ENCODE results near the gene CLDN4.

CLDN4 gene

DNA sequence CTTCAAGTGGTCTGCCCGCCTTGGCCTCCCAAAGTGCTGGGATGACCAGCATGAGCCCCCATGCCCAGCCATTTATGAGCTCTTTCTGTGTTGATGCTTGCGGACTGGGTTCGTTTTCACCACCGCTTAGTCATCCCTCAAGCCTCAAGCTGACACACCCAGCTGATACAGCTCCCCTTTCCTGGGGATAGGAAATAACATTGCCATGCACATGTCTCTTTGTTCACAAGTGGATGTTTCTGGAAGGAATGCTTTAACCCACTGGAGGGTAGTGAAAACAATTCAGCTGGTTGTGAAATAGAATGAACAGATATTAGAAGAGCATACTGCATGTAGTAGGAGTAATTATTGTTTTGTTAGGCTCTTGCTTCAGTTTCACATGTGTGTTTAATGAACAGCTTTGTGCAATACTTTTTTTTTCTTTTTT, 20.0 kb downstream of the CLDN4 start:
- no peak overlapping the region for H3K4me3 ChIP-seq (ENCODE audit: low read length)
- H4K20me1 ChIP-seq (ENCODE audit: control insufficient read depth, insufficient read depth, low read depth, low read length), result no peaks in the 10 kb centered on the region
- H3F3A ChIP-seq (ENCODE audit: control insufficient read depth, insufficient read depth), result no peaks in the 10 kb centered on the region
- H3K9me3 ChIP-seq (ENCODE audit: control insufficient read depth, insufficient read depth, low read length), result peaks cover 7% of the 10 kb centered on the region; the same call in 1 of the 2 replicates
- peaks cover 25% of the 10 kb centered on the region for H3K27me3 ChIP-seq (ENCODE audit: control insufficient read depth, low read length)
- no peak overlapping the region for H3K27ac ChIP-seq (ENCODE audit: low read depth, low read length)
- H3K4me1 ChIP-seq (ENCODE audit: control insufficient read depth, low read length), result peaks cover 30% of the 10 kb centered on the region
- no peaks in the 10 kb centered on the region for H3K36me3 ChIP-seq (ENCODE audit: control insufficient read depth, low read length)
- no peaks in the 10 kb centered on the region for H3K9me2 ChIP-seq (replicated peaks; ENCODE audit: control insufficient read depth, low read length)
- TF ChIP-seq, protein P1, sequence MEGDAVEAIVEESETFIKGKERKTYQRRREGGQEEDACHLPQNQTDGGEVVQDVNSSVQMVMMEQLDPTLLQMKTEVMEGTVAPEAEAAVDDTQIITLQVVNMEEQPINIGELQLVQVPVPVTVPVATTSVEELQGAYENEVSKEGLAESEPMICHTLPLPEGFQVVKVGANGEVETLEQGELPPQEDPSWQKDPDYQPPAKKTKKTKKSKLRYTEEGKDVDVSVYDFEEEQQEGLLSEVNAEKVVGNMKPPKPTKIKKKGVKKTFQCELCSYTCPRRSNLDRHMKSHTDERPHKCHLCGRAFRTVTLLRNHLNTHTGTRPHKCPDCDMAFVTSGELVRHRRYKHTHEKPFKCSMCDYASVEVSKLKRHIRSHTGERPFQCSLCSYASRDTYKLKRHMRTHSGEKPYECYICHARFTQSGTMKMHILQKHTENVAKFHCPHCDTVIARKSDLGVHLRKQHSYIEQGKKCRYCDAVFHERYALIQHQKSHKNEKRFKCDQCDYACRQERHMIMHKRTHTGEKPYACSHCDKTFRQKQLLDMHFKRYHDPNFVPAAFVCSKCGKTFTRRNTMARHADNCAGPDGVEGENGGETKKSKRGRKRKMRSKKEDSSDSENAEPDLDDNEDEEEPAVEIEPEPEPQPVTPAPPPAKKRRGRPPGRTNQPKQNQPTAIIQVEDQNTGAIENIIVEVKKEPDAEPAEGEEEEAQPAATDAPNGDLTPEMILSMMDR (IDR thresholded peaks at IDR 0.05; ENCODE audit: low read depth, low read length, poor library complexity, severe bottlenecking), result no peak
- TF ChIP-seq EZH2phosphoT487 (IDR thresholded peaks at IDR 0.05; ENCODE audit: borderline replicate concordance, low read length), result no peak
- no peaks in the 10 kb centered on the region for H3K79me2 ChIP-seq (ENCODE audit: control insufficient read depth, low read length)
- H3K4me2 ChIP-seq (ENCODE audit: low read length), result no peak overlapping the region

DNA sequence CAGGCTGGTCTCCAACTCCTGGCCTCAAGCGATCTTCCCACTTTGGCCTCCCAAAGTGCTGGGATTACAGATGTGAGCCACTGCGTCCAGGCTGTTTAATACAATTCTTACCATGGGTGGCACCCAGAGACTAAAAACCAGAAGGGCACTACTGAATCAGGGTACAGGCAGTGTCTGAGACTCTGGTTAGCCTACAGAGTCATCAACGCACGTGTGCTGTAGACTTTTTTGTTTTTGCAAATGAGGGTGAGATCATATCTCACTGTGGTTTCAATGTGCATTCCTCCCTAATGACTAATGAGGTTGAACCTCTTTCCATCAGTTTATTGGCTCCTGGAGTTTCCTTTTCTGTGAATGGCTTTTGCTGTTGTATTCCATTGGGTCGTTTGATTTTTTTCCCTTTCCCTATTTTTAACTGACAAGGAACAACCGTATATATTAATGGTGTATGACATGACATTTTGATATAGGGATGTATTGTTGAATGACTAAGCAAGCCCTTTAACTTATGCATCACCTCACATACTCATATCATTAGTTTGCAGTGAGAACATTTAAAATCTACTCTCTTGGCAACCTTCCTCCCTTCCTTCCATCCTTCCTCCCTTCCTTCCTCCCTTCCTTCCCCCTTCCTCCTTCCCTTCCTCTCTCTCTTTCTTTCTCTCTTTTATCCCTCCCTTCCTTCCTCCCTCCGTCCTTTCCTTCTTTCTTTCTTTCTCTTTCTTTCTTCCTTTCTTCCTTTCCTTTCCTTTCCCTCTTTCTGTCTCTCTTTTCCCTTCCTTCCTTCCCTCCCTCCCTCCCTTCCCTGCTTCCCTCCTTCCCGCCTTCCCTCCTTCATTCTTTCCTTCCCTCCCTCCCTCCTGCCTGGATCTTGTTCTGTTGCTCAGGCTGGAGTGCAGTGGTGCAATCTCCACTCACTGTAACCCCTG, 20.9 kb downstream of the CLDN4 start:
- Histone ChIP-seq H3F3A (ENCODE audit: control insufficient read depth, insufficient read depth) (no peaks in the 10 kb centered on the region), H3K9me3 (ENCODE audit: control insufficient read depth, insufficient read depth, low read length) (peaks cover 7% of the 10 kb centered on the region; the same call in 1 of the 2 replicates), H4K20me1 (ENCODE audit: control insufficient read depth, insufficient read depth, low read depth, low read length) (no peaks in the 10 kb centered on the region), H3K4me1 (ENCODE audit: control insufficient read depth, low read length) (peaks cover 24% of the 10 kb centered on the region), H3K9me2 (replicated peaks; ENCODE audit: control insufficient read depth, low read length) (no peaks in the 10 kb centered on the region), H3K27me3 (ENCODE audit: control insufficient read depth, low read length) (peaks cover 24% of the 10 kb centered on the region), H3K4me3 (ENCODE audit: low read length) (no peak overlapping the region), H3K27ac (ENCODE audit: low read depth, low read length) (no peak overlapping the region), H3K36me3 (ENCODE audit: control insufficient read depth, low read length) (no peaks in the 10 kb centered on the region), H3K4me2 (ENCODE audit: low read length) (peak overlapping the region; percentile 23), H3K79me2 (ENCODE audit: control insufficient read depth, low read length) (no peaks in the 10 kb centered on the region)
- no peak for TF ChIP-seq EZH2phosphoT487 (IDR thresholded peaks at IDR 0.05; ENCODE audit: borderline replicate concordance, low read length)
- TF ChIP-seq, protein P1 (IDR thresholded peaks at IDR 0.05; ENCODE audit: low read depth, low read length, poor library complexity, severe bottlenecking), result no peak

DNA sequence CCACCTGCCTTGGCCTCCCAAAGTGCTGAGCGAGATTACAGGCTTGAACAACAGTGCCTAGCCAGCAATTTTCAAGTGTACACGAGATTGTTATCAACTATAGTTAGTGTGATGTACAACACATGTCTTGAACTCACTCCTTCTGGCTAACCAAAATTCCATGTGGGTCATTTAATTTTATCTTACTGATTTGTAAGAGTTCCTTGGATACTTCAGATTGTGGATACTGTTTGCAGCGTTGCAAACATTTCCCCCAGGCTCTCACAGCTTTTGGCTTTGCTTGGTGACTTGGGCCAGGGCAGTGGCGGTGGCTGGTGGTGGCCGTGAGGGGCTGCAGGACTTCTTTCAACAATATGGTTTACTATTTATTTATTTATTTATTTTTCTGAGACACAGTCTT, 21.7 kb downstream of the CLDN4 start:
- no peaks in the 10 kb centered on the region for H3K9me2 ChIP-seq (replicated peaks; ENCODE audit: control insufficient read depth, low read length)
- H3K4me1 ChIP-seq (ENCODE audit: control insufficient read depth, low read length), result peaks cover 24% of the 10 kb centered on the region
- H3K79me2 ChIP-seq (ENCODE audit: control insufficient read depth, low read length), result no peaks in the 10 kb centered on the region
- no peaks in the 10 kb centered on the region for H4K20me1 ChIP-seq (ENCODE audit: control insufficient read depth, insufficient read depth, low read depth, low read length)
- no peak overlapping the region for H3K4me2 ChIP-seq (ENCODE audit: low read length)
- TF ChIP-seq, protein P1 (IDR thresholded peaks at IDR 0.05; ENCODE audit: low read depth, low read length, poor library complexity, severe bottlenecking), result no peak
- peaks cover 30% of the 10 kb centered on the region for H3K27me3 ChIP-seq (ENCODE audit: control insufficient read depth, low read length)
- H3K4me3 ChIP-seq (ENCODE audit: low read length), result no peak overlapping the region
- peaks cover 7% of the 10 kb centered on the region; the same call in 1 of the 2 replicates for H3K9me3 ChIP-seq (ENCODE audit: control insufficient read depth, insufficient read depth, low read length)
- no peak overlapping the region for H3K27ac ChIP-seq (ENCODE audit: low read depth, low read length)
- H3F3A ChIP-seq (ENCODE audit: control insufficient read depth, insufficient read depth), result no peaks in the 10 kb centered on the region
- no peaks in the 10 kb centered on the region for H3K36me3 ChIP-seq (ENCODE audit: control insufficient read depth, low read length)

Measured in DOHH2 (cell line).